ENCODE data around the gene DCP1B. TPM values are rescaled to one million over a fixed set of nuclear protein-coding genes. Genes with fewer than 3 reads are reported as not detected.

DCP1B gene
- total and polyA plus RNA-seq, 2 donors (not counting 3 experiments of a cell fraction or from before 2014, with no cell fraction given) = 11.2 to 19.8 TPM

- no peaks in the 10 kb centered on the region for H3K79me2 ChIP-seq (ENCODE audit: control insufficient read depth, insufficient read depth, low read length)
- no peaks in the 10 kb centered on the region for H3K9me3 ChIP-seq (replicated peaks; ENCODE audit: control insufficient read depth, insufficient read depth, low read length)
- TF ChIP-seq POLR2AphosphoS5 (IDR thresholded peaks at IDR 0.05; ENCODE audit: insufficient read depth, low read depth, low read length) = no peak
- no peak for TF ChIP-seq EZH2 (IDR thresholded peaks at IDR 0.05; ENCODE audit: borderline replicate concordance, low read depth, low read length, severe bottlenecking)
- no peak for TF ChIP-seq MYC (IDR thresholded peaks at IDR 0.05; ENCODE audit: low read depth, low read length)
- TF ChIP-seq JUN (IDR thresholded peaks at IDR 0.05; ENCODE audit: borderline replicate concordance, insufficient read depth, insufficient read length, low read depth) = no peak
- no peaks in the 10 kb centered on the region for H3K27me3 ChIP-seq (ENCODE audit: control insufficient read depth in 2 of 2, insufficient read depth in 2 of 2, low read length in 2 of 2)
- H3K36me3 ChIP-seq (ENCODE audit: control insufficient read depth in 2 of 2, extremely low read depth in 1 of 2, insufficient read depth in 2 of 2, low read length in 2 of 2) = no peaks in the 10 kb centered on the region
- FAIRE-seq (no peak), DNase-seq (ENCODE audit: low read depth, low spot score) (no peak)
- H2AFZ ChIP-seq (ENCODE audit: low read depth, low read length) = no peak overlapping the region
- no peaks in the 10 kb centered on the region for H4K20me1 ChIP-seq (replicated peaks; ENCODE audit: control insufficient read depth, extremely low read depth, insufficient read depth, low read length)
- H3K4me3 ChIP-seq (replicated peaks in 1 of 3; ENCODE audit: insufficient read depth in 1 of 3, low read depth in 1 of 3, low read length in 3 of 3) = no peak overlapping the region
- no peak overlapping the region for H3K4me2 ChIP-seq (ENCODE audit: insufficient read depth, low read length)
- H3K4me1 ChIP-seq (ENCODE audit: control insufficient read depth, extremely low read depth, insufficient read depth, low read length) = no peaks in the 10 kb centered on the region
- no peak overlapping the region for H3K9ac ChIP-seq (replicated peaks; ENCODE audit: extremely low read depth, insufficient read depth, low read length)
- intact Hi-C loops (cut with micrococcal nuclease) = no loop called here
- no TSS peak for BruUV-seq (replicated peaks)
- ChIA-PET POLR2A (no interaction called here), CTCF (no interaction called here)
- dilution Hi-C loops (cut with MboI; ENCODE audit: extremely low pct_ligation_motif_present, low sequenced_read_pairs) = loop anchor here (25.0 kb wide), 1 partner anchor 295 kb away; the partner anchor contains the start of gene WNT5B
- no peak overlapping the region for H3K27ac ChIP-seq (ENCODE audit: insufficient read depth, low read depth, low read length)
- H3K9me1 ChIP-seq (replicated peaks; ENCODE audit: control insufficient read depth, extremely low read depth, insufficient read depth, low read length) = no peaks in the 10 kb centered on the region
Observed at GRCh38 chr12:1932264-1932777, 71.9 kb downstream of the DCP1B start.

DNA sequence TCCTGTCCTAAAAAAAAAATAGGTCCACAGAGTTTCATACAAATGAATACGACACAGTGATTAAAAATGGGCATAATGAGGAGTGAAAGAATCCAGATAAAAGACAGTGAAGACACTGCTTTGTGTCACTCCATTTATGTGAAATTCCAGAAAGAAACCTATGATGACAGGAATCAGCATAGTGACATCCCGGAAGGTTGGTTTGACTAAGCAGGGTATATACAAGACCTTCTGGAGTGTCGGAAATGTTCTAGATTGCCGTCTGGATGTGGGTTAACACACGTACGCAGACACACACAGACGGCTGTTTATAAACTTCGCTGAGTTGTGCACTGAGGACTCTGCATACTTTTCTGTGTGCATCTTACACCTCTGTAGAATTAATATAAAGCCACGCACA lies 72.6 kb downstream of the DCP1B start:
- TF ChIP-seq POLR2A (IDR thresholded peaks at IDR 0.05; ENCODE audit: low read depth, low read length) (no peak), FOS (IDR thresholded peaks at IDR 0.05; ENCODE audit: borderline replicate concordance, insufficient read depth, low read length) (no peak), MAX (IDR thresholded peaks at IDR 0.05; ENCODE audit: insufficient read depth, insufficient read length) (no peak), JUN (IDR thresholded peaks at IDR 0.05; ENCODE audit: borderline replicate concordance, insufficient read depth, insufficient read length, low read depth) (no peak), EZH2 (IDR thresholded peaks at IDR 0.05; ENCODE audit: borderline replicate concordance, low read depth, low read length, severe bottlenecking) (no peak), MYC (IDR thresholded peaks at IDR 0.05; ENCODE audit: low read depth, low read length) (no peak), POLR2AphosphoS5 (IDR thresholded peaks at IDR 0.05; ENCODE audit: insufficient read depth, low read depth, low read length) (no peak), GATA2 (IDR thresholded peaks at IDR 0.05; ENCODE audit: insufficient read depth, insufficient read length, low read depth, low read length) (no peak)
- TF ChIP-seq, protein P1, sequence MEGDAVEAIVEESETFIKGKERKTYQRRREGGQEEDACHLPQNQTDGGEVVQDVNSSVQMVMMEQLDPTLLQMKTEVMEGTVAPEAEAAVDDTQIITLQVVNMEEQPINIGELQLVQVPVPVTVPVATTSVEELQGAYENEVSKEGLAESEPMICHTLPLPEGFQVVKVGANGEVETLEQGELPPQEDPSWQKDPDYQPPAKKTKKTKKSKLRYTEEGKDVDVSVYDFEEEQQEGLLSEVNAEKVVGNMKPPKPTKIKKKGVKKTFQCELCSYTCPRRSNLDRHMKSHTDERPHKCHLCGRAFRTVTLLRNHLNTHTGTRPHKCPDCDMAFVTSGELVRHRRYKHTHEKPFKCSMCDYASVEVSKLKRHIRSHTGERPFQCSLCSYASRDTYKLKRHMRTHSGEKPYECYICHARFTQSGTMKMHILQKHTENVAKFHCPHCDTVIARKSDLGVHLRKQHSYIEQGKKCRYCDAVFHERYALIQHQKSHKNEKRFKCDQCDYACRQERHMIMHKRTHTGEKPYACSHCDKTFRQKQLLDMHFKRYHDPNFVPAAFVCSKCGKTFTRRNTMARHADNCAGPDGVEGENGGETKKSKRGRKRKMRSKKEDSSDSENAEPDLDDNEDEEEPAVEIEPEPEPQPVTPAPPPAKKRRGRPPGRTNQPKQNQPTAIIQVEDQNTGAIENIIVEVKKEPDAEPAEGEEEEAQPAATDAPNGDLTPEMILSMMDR (IDR thresholded peaks at IDR 0.05; ENCODE audit: extremely low read depth in 1 of 2, insufficient read depth in 1 of 2, low read depth in 1 of 2, low read length in 2 of 2) = no peak
- DNase-seq (ENCODE audit: low read depth, low spot score) (no peak), FAIRE-seq (no peak)
- intact Hi-C loops (cut with micrococcal nuclease) = no loop called here
- ChIA-PET CTCF (interaction anchor here (4.0 kb wide), 1 partner anchor 8 kb away, joined by 18 read pairs; no protein-coding TSS in a partner anchor), POLR2A (no interaction called here)
- Histone ChIP-seq H3K4me3 (replicated peaks in 1 of 3; ENCODE audit: insufficient read depth in 1 of 3, low read depth in 1 of 3, low read length in 3 of 3) (no peak overlapping the region), H3K9ac (replicated peaks; ENCODE audit: extremely low read depth, insufficient read depth, low read length) (no peak overlapping the region), H2AFZ (ENCODE audit: low read depth, low read length) (no peak overlapping the region), H3K36me3 (ENCODE audit: control insufficient read depth in 2 of 2, extremely low read depth in 1 of 2, insufficient read depth in 2 of 2, low read length in 2 of 2) (no peaks in the 10 kb centered on the region), H3K9me1 (replicated peaks; ENCODE audit: control insufficient read depth, extremely low read depth, insufficient read depth, low read length) (no peaks in the 10 kb centered on the region), H4K20me1 (replicated peaks; ENCODE audit: control insufficient read depth, extremely low read depth, insufficient read depth, low read length) (no peaks in the 10 kb centered on the region), H3K79me2 (ENCODE audit: control insufficient read depth, insufficient read depth, low read length) (no peaks in the 10 kb centered on the region), H3K27ac (ENCODE audit: insufficient read depth, low read depth, low read length) (no peak overlapping the region), H3K27me3 (ENCODE audit: control insufficient read depth in 2 of 2, insufficient read depth in 2 of 2, low read length in 2 of 2) (no peaks in the 10 kb centered on the region), H3K4me1 (ENCODE audit: control insufficient read depth, extremely low read depth, insufficient read depth, low read length) (no peaks in the 10 kb centered on the region), H3K9me3 (replicated peaks; ENCODE audit: control insufficient read depth, insufficient read depth, low read length) (no peaks in the 10 kb centered on the region), H3K4me2 (ENCODE audit: insufficient read depth, low read length) (no peak overlapping the region)
- no TSS peak for BruUV-seq (replicated peaks)
- dilution Hi-C loops (cut with MboI; ENCODE audit: extremely low pct_ligation_motif_present, low sequenced_read_pairs) = loop anchor here (25.0 kb wide), 1 partner anchor 294 kb away; the partner anchor contains the start of gene WNT5B

Data from endothelial cell of umbilical vein (primary cell).